Left lung (tissue), 10 donors: ENCODE results near the gene ITCH. TPM values are rescaled to one million over a fixed set of nuclear protein-coding genes. Genes with fewer than 3 reads are reported as not detected.

Experiments
- ATAC-seq: fragments of 200-7000 bp; cut with Tn5 transposase; one replicate; pipeline ENCODE4 v1.9.1; 2020; ENCODE audit warnings: moderate library complexity
- DNase-seq, 4 donors: peaks; one replicate each; pipeline ENCODE4 v3.0.0-alpha.2; 2013 to 2020
- H3K27ac ChIP-seq, 2 donors: fragments of 200-600 bp; sonication (generic) in 1 of 2; one replicate each; pipeline versions ENCODE4 v1.5.0 to v1.8.0; 2020 to 2021
- H3K27me3 ChIP-seq, 2 donors: fragments of 200-600 bp; sonication (generic) in 1 of 2; one replicate each; pipeline versions ENCODE4 v1.5.0 to v1.8.0; 2020 to 2021
- H3K36me3 ChIP-seq, 2 donors: fragments of 200-600 bp; sonication (generic) in 1 of 2; one replicate each; pipeline versions ENCODE4 v1.5.0 to v1.8.0; 2020 to 2021
- H3K4me1 ChIP-seq, 2 donors: fragments of 200-600 bp; one replicate each; pipeline ENCODE4 v1.8.0; 2021
- H3K4me3 ChIP-seq, 2 donors: fragments of 200-600 bp; sonication (generic) in 1 of 2; one replicate each; pipeline versions ENCODE4 v1.5.0 to v1.8.0; 2020 to 2021; ENCODE audit warnings: mild to moderate bottlenecking in 1 of 2
- H3K9me3 ChIP-seq, 2 donors: fragments of 200-600 bp; sonication (generic) in 1 of 2; one replicate each; pipeline versions ENCODE4 v1.5.0 to v1.8.0; 2020 to 2021
- intact Hi-C, 2 donors: fragments of 100-400 bp; cut with DNase I; formaldehyde crosslinking; loops; one replicate each; pipeline versions ENCODE4 v1.11.2 to v1.14.2; 2022
- polyA plus RNA-seq, 6 donors: library from polyadenylated mRNA; unstranded; fragments of 120-200 nt; gene quantifications; one replicate each; pipeline ENCODE4 v1.2.1, GENCODE V29; 2013; ENCODE audit not compliant: insufficient read length in 6 of 6
- total RNA-seq, 2 donors: library from RNA; stranded (reverse); fragmentation: NEBNext Ultra II Directional; extraction: Animal tissue kit (Norgen Biotek cat#: 25700); gene quantifications; one replicate each; pipeline ENCODE4 v1.2.1, GENCODE V29; 2021
- TF ChIP-seq, protein P1 (sequence below), 2 donors: fragments of 200-600 bp; sonication (generic) in 1 of 2; IDR thresholded peaks; one replicate each; pipeline versions ENCODE4 v1.5.0 to v1.8.0; 2021; ENCODE audit warnings: antibody characterized with exemption in 2 of 2
- donor health status: DM: no; HTN: yes; CAD: no.
- donor health status: DM: no; HTN: no; CAD: no.

The ITCH gene
- total and polyA plus RNA-seq, 8 donors = 36.2 to 59.6 (median 44.4) TPM

DNA sequence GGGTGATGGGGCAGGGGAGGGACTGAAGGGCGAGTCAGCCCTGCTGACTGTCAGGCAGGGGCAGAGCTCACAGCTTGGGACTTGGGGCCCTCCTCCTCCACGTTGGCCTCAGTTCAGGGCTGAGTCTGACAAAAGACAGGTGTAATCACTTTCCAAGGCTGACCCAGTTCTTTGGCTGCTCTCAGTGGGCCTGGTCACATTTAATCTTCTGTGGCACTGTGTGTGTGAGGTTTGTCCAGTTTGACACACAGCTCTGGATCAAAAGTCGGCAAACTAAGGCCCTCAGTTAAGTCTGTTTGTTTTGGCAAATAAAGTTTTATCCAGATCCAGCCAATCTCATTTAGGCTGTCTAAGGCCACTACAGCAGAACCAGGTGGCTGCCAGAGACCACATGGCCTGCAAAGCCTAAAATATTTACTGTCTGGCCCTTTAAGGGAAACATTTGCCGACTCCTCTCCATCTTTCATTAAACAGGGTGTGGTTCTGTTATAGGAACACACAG, 190.3 kb downstream of the ITCH start:
- no peak overlapping the region for H3K27ac ChIP-seq
- H3K4me1 ChIP-seq = peaks cover 0 to 10% of the 10 kb centered on the region in 2 donors
- intact Hi-C loops = no loop called here
- TF ChIP-seq, protein P1, sequence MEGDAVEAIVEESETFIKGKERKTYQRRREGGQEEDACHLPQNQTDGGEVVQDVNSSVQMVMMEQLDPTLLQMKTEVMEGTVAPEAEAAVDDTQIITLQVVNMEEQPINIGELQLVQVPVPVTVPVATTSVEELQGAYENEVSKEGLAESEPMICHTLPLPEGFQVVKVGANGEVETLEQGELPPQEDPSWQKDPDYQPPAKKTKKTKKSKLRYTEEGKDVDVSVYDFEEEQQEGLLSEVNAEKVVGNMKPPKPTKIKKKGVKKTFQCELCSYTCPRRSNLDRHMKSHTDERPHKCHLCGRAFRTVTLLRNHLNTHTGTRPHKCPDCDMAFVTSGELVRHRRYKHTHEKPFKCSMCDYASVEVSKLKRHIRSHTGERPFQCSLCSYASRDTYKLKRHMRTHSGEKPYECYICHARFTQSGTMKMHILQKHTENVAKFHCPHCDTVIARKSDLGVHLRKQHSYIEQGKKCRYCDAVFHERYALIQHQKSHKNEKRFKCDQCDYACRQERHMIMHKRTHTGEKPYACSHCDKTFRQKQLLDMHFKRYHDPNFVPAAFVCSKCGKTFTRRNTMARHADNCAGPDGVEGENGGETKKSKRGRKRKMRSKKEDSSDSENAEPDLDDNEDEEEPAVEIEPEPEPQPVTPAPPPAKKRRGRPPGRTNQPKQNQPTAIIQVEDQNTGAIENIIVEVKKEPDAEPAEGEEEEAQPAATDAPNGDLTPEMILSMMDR (IDR thresholded peaks at IDR 0.05) = no peak
- no peaks in the 10 kb centered on the region for H3K9me3 ChIP-seq
- no peak overlapping the region for H3K4me3 ChIP-seq
- DNase-seq = peak in 1 of 4 donors; percentile 12
- H3K36me3 ChIP-seq = no peaks in the 10 kb centered on the region
- no peaks in the 10 kb centered on the region for H3K27me3 ChIP-seq
- ATAC-seq = peak; percentile 28

DNA sequence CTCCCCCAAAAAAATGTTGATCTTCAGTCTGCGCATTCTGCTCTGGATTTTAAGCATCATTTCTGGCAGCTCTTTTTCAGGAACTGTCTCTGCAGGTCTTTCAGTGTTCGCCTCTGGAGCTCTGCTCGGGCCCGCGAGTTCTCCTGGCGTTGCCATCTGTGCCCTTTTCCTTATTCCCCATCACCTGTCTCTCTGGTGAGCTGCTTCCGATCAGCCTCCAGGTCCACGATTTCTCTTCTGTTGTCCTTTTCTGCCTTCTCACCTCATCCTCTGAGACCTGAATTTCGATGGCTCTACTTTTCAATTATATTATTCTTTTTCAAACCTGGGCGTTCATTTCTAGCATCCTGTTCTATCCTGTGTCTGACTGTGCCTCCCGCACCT, 194.9 kb downstream of the ITCH start:
- DNase-seq (no peak), ATAC-seq (peak; percentile 6)
- intact Hi-C loops = no loop called here
- Histone ChIP-seq H3K9me3 (no peaks in the 10 kb centered on the region), H3K36me3 (no peaks in the 10 kb centered on the region), H3K27ac (peak overlapping the region; percentile 85 to 88), H3K27me3 (no peaks in the 10 kb centered on the region), H3K4me3 (peak overlapping the region; percentile 69 to 87), H3K4me1 (peaks cover 0 to 14% of the 10 kb centered on the region in 2 donors)
- TF ChIP-seq, protein P1 (IDR thresholded peaks at IDR 0.05) = no peak

DNA sequence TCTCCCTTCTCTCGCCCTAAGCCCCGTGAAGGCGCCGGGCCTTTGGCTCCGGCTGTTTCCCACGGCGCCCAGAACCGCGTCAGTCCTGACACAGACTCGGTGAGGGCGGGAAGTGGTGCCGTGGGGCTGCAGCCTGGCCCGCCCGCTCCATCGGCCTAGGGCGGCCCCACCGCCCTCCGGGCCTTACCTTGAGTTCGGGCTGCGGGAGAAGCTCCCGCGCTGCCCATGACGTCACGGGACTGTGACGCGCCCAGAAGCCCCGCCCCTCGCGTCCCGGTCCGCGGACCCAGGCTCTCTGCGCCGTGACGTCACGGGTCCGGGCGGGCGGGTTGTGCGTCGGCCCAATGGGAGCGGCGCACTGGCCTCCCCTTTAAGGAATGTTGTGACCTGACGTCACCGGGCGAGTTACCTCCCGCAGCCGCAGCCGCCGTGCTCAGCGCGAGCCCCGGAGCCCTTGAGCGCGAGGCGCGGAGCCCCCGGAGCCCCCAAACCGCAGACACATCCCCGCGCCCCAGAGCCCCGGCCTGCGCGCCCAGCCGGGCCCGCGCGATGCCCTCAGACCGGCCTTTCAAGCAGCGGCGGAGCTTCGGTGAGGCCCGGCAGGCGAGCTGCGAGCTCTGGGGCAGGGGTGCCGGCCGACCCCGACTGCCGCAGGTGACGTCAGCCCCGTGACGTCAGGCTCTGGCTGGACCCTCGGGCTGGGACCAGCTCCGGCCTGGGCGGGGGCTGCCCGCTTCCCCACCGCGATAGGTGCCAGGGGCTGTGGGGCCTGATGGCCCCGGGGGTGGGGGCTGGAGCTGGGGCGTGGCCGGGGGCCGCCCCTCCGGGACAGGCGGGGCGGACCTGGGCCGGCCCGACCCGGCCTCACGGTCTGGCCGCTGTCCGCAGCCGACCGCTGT, 195.5 kb downstream of the ITCH start, which contains the start of gene MAP1LC3A:
TSS of gene MAP1LC3A (plus strand) at position 399 of the 899 bp plus-strand sequence. CDS start at position 550, 151 bp downstream.
- Histone ChIP-seq H3K4me3 (peak within 1 kb of the TSS; percentile 69 to 87), H3K27ac (peak within 1 kb of the TSS; percentile 85 to 88), H3K4me1 (peaks cover 0 to 14% of the 10 kb centered on the region in 2 donors), H3K9me3 (no peaks in the 10 kb centered on the region), H3K36me3 (no peaks in the 10 kb centered on the region), H3K27me3 (no peaks in the 10 kb centered on the region)
- intact Hi-C loops = no loop called here
- DNase-seq = peak; percentile 94 to 98 (median 96)
- peak; percentile 94 for ATAC-seq
- TF ChIP-seq, protein P1 (IDR thresholded peaks at IDR 0.05) = no peak

DNA sequence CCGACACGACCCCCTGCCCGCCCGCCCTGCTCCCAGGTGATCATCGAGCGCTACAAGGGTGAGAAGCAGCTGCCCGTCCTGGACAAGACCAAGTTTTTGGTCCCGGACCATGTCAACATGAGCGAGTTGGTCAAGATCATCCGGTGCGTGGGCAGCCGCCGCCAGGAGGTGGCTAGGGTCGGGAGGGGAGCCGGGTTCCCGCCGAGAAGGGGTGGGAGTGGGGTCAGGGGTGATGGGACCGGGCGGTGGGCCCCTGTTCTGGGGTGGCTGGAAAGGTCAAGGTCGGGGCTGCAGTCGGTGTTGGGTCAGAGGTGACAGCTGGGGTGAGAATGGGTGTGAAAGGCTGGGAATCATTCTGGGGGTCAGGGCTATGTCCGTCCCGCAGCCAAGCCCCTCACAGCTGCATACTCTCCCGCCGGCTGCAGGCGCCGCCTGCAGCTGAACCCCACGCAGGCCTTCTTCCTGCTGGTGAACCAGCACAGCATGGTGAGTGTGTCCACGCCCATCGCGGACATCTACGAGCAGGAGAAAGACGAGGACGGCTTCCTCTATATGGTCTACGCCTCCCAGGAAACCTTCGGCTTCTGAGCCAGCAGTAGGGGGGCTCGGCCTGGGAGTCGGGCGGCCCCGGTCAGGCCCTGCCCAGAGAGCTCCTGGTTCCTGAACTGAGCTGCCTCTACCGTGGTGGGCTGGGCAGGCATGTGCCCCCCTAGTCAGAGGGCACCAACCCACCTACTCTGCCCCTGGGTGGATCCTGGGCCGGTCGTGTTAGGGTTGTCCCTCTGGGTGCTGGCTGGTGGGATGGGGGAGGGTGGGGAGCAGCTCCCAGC, 196.5 kb downstream of the ITCH start:
- peak overlapping the region; percentile 85 to 88 for H3K27ac ChIP-seq
- H3K9me3 ChIP-seq = no peaks in the 10 kb centered on the region
- H3K36me3 ChIP-seq = no peaks in the 10 kb centered on the region
- H3K4me3 ChIP-seq = peak overlapping the region; percentile 69 to 87
- DNase-seq (no peak), ATAC-seq (no peak)
- H3K27me3 ChIP-seq = no peaks in the 10 kb centered on the region
- H3K4me1 ChIP-seq = peaks cover 0 to 14% of the 10 kb centered on the region in 2 donors
- intact Hi-C loops = no loop called here
- TF ChIP-seq, protein P1 (IDR thresholded peaks at IDR 0.05) = no peak
